ENCODE results near the gene GDF11. TPM values are rescaled to one million over a fixed set of nuclear protein-coding genes. Genes with fewer than 3 reads are reported as not detected.

GDF11 gene
- total RNA-seq, 3 donors from 2014 or later, result 12.3 to 15.5 (median 14.5) TPM

- H3K27me3 Mint-ChIP-seq (ENCODE audit: low read depth), result no peaks in the 10 kb centered on the region
- peaks cover 6% of the 10 kb centered on the region for H3K36me3 Mint-ChIP-seq (ENCODE audit: insufficient read depth)
- H3K4me1 Mint-ChIP-seq (ENCODE audit: low read depth), result peaks cover 28% of the 10 kb centered on the region
- H3K4me3 Mint-ChIP-seq, result no peak overlapping the region
- ATAC-seq, result peak in 1 of 2 donors; percentile 32
- DNase-seq, result peak; percentile 52
- H3K9me3 Mint-ChIP-seq, result no peaks in the 10 kb centered on the region
These were observed 18.5 kb upstream of the GDF11 start for GRCh38 chr12:55724226-55724939.

DNA sequence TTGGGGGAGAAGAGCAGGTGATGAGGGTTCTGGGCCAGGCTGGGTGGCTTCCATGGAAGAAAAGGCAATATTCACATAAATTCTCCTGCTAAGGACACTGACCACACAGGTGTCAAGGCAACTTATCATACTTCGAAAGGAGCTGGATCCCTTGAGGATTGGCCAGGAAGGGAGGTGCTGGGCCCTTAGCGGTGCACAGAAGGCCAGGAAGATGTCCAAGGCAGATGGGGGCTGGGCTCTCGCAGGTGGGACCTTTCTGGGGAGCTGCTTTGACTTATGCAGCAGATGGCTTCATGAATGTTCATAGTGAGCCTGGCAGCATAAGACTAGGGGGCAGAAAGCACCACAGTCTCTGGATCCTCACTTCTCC is 18.0 kb upstream of the GDF11 start:
- peaks cover 34% of the 10 kb centered on the region for H3K4me1 Mint-ChIP-seq (ENCODE audit: low read depth)
- no peaks in the 10 kb centered on the region for H3K9me3 Mint-ChIP-seq
- no peak overlapping the region for H3K4me3 Mint-ChIP-seq
- no peaks in the 10 kb centered on the region for H3K27me3 Mint-ChIP-seq (ENCODE audit: low read depth)
- no peak for DNase-seq
- peaks cover 6% of the 10 kb centered on the region for H3K36me3 Mint-ChIP-seq (ENCODE audit: insufficient read depth)
- ATAC-seq, result no peak

DNA sequence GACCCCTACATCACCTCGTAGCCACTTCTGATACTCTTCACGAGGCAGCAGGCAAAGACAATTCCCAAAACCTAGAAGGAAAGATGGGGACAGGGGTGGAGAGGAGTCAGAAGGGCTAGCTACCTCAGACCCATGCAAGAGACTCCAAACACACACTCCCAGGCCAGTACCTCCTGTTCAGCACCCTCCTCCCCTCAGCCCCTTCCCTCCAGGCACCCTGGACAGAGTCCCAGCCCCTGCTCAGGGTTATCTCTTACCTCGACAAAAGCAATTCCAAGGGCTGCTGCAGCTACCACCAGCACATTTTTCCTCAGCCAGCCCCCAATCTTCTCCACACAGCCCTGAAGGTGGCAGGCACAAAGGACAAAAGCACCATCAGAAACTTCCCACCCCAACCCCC is 17.4 kb upstream of the GDF11 start:
- H3K9me3 Mint-ChIP-seq, result no peaks in the 10 kb centered on the region
- ATAC-seq (no peak), DNase-seq (no peak)
- H3K4me3 Mint-ChIP-seq, result no peak overlapping the region
- H3K27me3 Mint-ChIP-seq (ENCODE audit: low read depth), result no peaks in the 10 kb centered on the region
- peaks cover 40% of the 10 kb centered on the region for H3K4me1 Mint-ChIP-seq (ENCODE audit: low read depth)
- peaks cover 6% of the 10 kb centered on the region for H3K36me3 Mint-ChIP-seq (ENCODE audit: insufficient read depth)

DNA sequence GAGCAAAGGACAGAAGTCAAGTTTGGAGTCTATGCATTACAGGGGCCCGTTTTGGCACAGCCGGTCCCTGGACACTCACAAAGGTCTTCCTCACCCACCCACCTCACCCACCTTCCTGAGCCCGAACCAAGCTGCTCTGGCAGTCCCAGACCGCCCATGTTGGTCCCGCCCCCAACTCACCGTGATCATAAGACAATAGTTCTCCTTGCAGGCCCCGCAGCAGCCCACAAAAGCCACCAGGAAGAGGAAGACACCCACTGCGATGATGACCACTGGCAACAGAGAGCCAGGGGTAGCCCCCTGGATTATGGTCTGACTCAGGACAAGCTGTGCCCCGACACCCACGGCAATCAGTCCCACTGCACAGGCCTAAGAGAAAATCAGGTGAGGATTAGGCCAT is 16.0 kb upstream of the GDF11 start:
- peaks cover 41% of the 10 kb centered on the region for H3K4me1 Mint-ChIP-seq (ENCODE audit: low read depth)

GRCh38 chr12:55727643-55728185 is 15.2 kb upstream of the GDF11 start:
- no peak for DNase-seq
- H3K36me3 Mint-ChIP-seq (ENCODE audit: insufficient read depth), result peaks cover 6% of the 10 kb centered on the region
- no peak for ATAC-seq
- H3K4me3 Mint-ChIP-seq, result peak overlapping the region; percentile 88
- no peaks in the 10 kb centered on the region for H3K9me3 Mint-ChIP-seq
- peaks cover 41% of the 10 kb centered on the region for H3K4me1 Mint-ChIP-seq (ENCODE audit: low read depth)
- no peaks in the 10 kb centered on the region for H3K27me3 Mint-ChIP-seq (ENCODE audit: low read depth)

More for the DNA sequence above, 16.0 kb upstream of the GDF11 start:
- ATAC-seq (no peak), DNase-seq (no peak)
- Mint-ChIP-seq H3K36me3 (ENCODE audit: insufficient read depth) (peaks cover 6% of the 10 kb centered on the region), H3K27me3 (ENCODE audit: low read depth) (no peaks in the 10 kb centered on the region), H3K9me3 (no peaks in the 10 kb centered on the region), H3K4me3 (peak overlapping the region; percentile 88)

DNA sequence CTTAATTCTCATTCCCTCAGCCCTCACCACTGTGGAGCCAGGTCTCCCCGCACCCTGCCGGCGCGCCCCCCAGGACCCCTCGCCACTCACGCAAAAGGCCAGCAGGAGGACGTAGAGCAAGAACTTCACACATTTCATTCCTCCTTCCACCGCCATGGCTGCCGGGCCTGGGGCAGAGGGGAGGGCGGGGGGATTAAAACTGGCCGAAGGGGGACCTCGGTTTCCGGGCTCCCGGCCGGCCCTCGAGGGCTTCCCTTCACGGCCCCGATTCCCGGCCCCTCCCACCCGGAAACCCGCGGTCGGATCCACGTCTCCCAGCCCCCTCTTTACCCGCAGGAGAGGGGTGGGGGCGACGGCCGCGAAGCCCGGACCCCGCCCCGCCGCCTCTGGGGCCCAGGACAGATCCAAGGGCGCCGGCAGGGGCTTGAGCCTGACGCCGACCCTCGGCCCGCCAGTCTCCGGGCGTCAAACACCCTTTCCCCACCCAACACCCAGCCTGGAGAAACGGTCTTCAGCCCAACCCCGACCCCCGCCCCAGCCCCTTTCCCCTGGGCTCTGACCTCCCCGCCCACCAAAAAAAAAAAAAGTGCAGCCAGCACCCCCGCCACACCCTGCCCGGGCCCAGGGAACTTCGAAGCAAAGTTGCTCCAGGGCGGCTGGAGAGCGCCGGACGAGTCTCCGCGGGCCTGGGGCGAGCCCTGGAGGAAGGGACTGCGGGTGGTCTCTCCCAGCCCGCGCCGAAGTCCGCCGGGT is 14.6 kb upstream of the GDF11 start:
- DNase-seq, result no peak
- peak; percentile 3 to 10 for ATAC-seq
- H3K27me3 Mint-ChIP-seq (ENCODE audit: low read depth), result no peaks in the 10 kb centered on the region
- H3K9me3 Mint-ChIP-seq, result no peaks in the 10 kb centered on the region
- H3K36me3 Mint-ChIP-seq (ENCODE audit: insufficient read depth), result peaks cover 6% of the 10 kb centered on the region
- peaks cover 41% of the 10 kb centered on the region for H3K4me1 Mint-ChIP-seq (ENCODE audit: low read depth)
- peak overlapping the region; percentile 88 for H3K4me3 Mint-ChIP-seq

DNA sequence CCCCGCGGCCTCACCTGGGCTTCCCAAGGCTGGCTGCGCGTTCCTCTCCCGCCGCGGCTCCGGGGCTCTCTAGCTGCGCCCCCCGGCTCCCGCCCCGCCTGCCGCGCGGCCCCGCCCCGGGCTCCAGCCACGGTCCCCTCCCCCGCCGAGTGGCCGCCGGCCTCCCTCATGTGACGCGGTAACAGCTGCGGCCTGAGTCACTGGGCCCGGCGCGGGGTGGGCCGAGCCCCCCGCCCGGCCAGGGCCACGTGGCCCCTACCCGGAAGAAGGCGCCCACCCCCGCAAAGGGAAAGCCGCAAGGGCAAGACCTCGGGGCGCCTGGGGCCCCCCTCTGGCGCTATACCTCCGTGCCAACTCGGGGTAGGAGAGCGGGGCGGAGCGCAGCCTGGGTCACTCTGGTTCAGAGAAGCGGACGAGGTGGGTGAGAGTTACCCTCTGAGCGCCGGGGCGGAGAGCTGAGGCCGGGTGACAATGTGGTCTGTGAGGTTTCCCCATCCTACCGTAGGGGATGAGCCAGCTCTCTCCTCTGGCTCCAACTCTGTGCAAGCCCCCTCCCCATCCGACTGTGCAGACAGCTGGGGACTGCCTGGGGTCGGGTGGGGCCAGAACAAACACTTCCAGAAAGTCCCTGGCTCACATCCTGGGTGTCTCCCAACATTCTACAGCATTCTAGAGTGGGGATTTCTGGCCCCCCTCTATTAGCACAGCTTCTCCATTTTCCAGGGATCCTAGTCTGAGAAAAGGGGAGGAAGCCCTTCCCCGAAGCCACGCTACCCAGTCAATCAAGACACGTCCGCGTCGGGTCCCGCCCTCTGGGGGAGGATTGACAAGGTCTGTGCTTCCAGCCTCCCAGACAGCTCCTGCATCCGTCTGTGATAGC is 13.7 kb upstream of the GDF11 start, which contains the start of gene CD63:
Gene CD63, minus strand, starts transcription at position 71 of the 880 bp plus-strand sequence. CDS start 668 bp downstream, outside the sequence.
- H3K36me3 Mint-ChIP-seq (ENCODE audit: insufficient read depth), result peaks cover 6% of the 10 kb centered on the region
- ATAC-seq, result peak; percentile 75 to 76
- no peaks in the 10 kb centered on the region for H3K9me3 Mint-ChIP-seq
- no peaks in the 10 kb centered on the region for H3K27me3 Mint-ChIP-seq (ENCODE audit: low read depth)
- peak; percentile 65 for DNase-seq
- peaks cover 41% of the 10 kb centered on the region for H3K4me1 Mint-ChIP-seq (ENCODE audit: low read depth)
- H3K4me3 Mint-ChIP-seq, result peak within 1 kb of the TSS; percentile 88

DNA sequence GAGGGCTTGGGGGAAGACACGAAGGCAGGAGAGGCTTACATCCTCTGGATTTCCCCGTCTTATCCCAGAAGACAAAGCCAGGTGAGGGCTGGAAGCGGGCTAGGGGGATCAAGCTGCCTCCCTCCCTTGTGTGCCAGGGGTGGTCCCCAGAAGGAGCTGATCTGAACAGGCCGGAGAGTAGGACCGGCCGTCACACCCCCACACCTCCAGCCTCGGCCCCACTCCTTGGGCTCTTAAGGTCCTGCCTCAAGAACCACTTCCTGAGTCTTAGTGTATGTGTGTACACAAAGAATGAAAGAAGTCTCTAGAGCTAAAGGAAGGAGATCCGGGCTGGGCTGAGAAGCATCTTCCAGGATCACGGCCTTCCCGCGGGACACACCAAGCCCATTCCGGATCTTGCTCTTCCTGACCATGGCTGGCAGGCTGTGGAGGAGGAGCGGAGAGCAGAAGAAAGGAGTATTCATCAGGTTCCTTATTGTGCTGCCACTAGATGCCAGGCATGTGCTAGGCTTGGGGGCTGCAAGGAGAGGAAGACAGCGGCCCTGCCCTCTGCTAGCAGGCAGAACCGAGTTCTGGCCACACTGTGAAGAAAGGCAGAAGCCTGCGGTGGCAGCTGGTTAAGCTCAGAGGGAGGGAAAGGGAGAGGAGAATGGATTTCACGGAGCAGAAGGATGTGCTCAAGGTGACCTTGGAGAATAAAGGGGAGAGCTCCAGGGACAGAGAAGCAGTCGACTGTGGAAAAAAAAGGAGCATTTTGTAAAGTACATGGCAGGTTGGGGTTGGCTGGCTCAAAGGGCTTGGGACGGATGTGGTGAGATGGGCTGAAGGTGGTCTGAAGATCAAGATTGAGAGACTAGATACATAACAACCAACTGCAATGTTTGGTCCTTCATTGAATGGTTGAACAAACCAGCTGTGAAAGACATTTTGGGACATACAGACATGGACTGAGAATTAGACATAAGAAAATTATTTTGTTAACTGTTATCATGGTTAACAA is 12.8 kb upstream of the GDF11 start:
- Mint-ChIP-seq H3K27me3 (ENCODE audit: low read depth) (no peaks in the 10 kb centered on the region), H3K9me3 (no peaks in the 10 kb centered on the region), H3K4me1 (ENCODE audit: low read depth) (peaks cover 34% of the 10 kb centered on the region), H3K4me3 (peak overlapping the region; percentile 88), H3K36me3 (ENCODE audit: insufficient read depth) (peaks cover 2% of the 10 kb centered on the region)
- DNase-seq (no peak), ATAC-seq (peak; percentile 12 to 21)

DNA sequence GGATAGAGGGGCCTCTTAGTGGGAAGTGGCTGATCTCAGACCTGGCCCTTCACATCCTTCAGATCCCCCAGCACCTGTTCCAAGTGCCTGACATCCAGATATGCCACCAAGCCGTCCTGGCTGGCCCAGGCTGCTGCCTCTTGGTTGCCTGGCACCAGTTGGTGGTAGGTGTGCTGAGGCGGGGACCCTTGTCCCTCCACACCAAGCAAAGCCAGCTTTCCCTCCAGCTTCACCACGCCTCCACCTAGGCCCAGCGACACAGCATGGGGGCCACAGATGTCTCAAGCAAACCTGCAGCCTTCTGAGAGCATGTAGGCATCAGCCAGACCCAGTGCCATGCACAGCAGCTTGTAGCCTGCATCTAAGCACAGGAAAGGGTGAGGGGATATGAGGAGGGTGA is 10.6 kb upstream of the GDF11 start:
- Mint-ChIP-seq H3K27me3 (ENCODE audit: low read depth) (no peaks in the 10 kb centered on the region), H3K4me3 (no peak overlapping the region), H3K36me3 (ENCODE audit: insufficient read depth) (no peaks in the 10 kb centered on the region), H3K4me1 (ENCODE audit: low read depth) (peaks cover 24% of the 10 kb centered on the region), H3K9me3 (no peaks in the 10 kb centered on the region)
- DNase-seq, result no peak
- no peak for ATAC-seq

GRCh38 chr12:55733021-55733555 is 9.8 kb upstream of the GDF11 start:
- peaks cover 28% of the 10 kb centered on the region for H3K4me1 Mint-ChIP-seq (ENCODE audit: low read depth)
- ATAC-seq (no peak), DNase-seq (no peak)
- H3K9me3 Mint-ChIP-seq, result no peaks in the 10 kb centered on the region
- H3K36me3 Mint-ChIP-seq (ENCODE audit: insufficient read depth), result no peaks in the 10 kb centered on the region
- no peaks in the 10 kb centered on the region for H3K27me3 Mint-ChIP-seq (ENCODE audit: low read depth)
- H3K4me3 Mint-ChIP-seq, result no peak overlapping the region

- no peak for DNase-seq
- no peak for ATAC-seq
- Mint-ChIP-seq H3K4me3 (no peak overlapping the region), H3K36me3 (ENCODE audit: insufficient read depth) (no peaks in the 10 kb centered on the region), H3K4me1 (ENCODE audit: low read depth) (peaks cover 32% of the 10 kb centered on the region), H3K9me3 (no peaks in the 10 kb centered on the region), H3K27me3 (ENCODE audit: low read depth) (no peaks in the 10 kb centered on the region)
These were observed 9.1 kb upstream of the GDF11 start for GRCh38 chr12:55733858-55734257.

- DNase-seq (no peak), ATAC-seq (no peak)
- no peak overlapping the region for H3K4me3 Mint-ChIP-seq
- H3K27me3 Mint-ChIP-seq (ENCODE audit: low read depth), result no peaks in the 10 kb centered on the region
- no peaks in the 10 kb centered on the region for H3K9me3 Mint-ChIP-seq
- no peaks in the 10 kb centered on the region for H3K36me3 Mint-ChIP-seq (ENCODE audit: insufficient read depth)
- peaks cover 30% of the 10 kb centered on the region for H3K4me1 Mint-ChIP-seq (ENCODE audit: low read depth)
These were observed 8.3 kb upstream of the GDF11 start for GRCh38 chr12:55734595-55734994.

GRCh38 chr12:55736076-55736475 is 6.8 kb upstream of the GDF11 start:
- no peaks in the 10 kb centered on the region for H3K27me3 Mint-ChIP-seq (ENCODE audit: low read depth)
- no peaks in the 10 kb centered on the region for H3K9me3 Mint-ChIP-seq
- no peak overlapping the region for H3K4me3 Mint-ChIP-seq
- H3K4me1 Mint-ChIP-seq (ENCODE audit: low read depth), result peaks cover 17% of the 10 kb centered on the region
- ATAC-seq (no peak), DNase-seq (no peak)
- H3K36me3 Mint-ChIP-seq (ENCODE audit: insufficient read depth), result no peaks in the 10 kb centered on the region
